SU-DHL-6 (cell line): ENCODE measurements around the gene SRRM2.

Experiments
- EZH2phosphoT487 ChIP-seq: fragments of 200-600 bp; sonication (generic), shearing (Covaris generic); conservative IDR thresholded peaks from 2 replicates; pipeline ENCODE4 v1.6.1; 2018; ENCODE audit warnings: mild to moderate bottlenecking, antibody characterized with exemption, low read length, moderate library complexity, mixed read lengths
- TF ChIP-seq, protein P1 (sequence below): fragments of 200-600 bp; sonication (generic); IDR thresholded peaks from one replicate; pipeline ENCODE4 v1.5.1; 2017; ENCODE audit warnings: antibody characterized with exemption, mild to moderate bottlenecking, low read length, moderate library complexity; ENCODE audit not compliant: insufficient read depth, poor library complexity, severe bottlenecking

DNA sequence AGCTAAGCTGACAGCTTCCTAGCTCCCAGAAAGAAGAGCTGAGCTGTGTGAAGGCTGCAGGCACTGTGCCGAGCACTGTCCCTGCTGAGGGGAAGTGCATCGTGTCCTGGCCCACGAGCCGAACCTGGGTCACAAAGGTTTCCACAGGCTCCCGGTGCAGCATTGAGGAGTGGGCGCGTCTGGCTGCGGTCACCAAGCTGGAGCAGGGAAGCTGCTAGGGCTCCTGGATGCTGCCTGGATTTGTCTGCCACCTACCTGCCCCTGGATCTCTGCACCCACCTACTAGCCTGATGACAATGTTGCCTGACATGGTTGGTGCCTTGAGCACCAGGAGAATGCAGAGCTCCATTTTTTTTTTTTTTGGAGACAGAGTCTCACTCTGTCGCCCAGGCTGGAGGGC, 6.5 kb upstream of the SRRM2 start:
- TF ChIP-seq, protein P1, sequence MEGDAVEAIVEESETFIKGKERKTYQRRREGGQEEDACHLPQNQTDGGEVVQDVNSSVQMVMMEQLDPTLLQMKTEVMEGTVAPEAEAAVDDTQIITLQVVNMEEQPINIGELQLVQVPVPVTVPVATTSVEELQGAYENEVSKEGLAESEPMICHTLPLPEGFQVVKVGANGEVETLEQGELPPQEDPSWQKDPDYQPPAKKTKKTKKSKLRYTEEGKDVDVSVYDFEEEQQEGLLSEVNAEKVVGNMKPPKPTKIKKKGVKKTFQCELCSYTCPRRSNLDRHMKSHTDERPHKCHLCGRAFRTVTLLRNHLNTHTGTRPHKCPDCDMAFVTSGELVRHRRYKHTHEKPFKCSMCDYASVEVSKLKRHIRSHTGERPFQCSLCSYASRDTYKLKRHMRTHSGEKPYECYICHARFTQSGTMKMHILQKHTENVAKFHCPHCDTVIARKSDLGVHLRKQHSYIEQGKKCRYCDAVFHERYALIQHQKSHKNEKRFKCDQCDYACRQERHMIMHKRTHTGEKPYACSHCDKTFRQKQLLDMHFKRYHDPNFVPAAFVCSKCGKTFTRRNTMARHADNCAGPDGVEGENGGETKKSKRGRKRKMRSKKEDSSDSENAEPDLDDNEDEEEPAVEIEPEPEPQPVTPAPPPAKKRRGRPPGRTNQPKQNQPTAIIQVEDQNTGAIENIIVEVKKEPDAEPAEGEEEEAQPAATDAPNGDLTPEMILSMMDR: no peak
- no peak for TF ChIP-seq EZH2phosphoT487
